Measurements from ENCODE around the gene IRF9.

DNA sequence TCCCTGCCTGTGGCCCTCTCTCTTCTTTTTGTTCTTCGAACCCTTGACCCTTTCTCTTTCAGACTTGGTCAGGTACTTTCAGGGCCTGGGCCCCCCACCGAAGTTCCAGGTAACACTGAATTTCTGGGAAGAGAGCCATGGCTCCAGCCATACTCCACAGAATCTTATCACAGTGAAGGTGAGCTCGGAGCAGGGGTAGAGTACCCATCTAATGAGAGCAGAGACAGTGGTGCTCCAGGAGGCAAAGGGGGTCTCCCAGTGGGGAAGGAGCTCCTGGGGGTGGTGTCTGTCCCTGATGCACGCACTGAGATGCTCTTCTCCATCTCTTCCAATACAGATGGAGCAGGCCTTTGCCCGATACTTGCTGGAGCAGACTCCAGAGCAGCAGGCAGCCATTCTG, 4.7 kb downstream of the IRF9 start:
- TF ChIP-seq MAX (CRISPR knock-in tag; IDR thresholded peaks at IDR 0.05), result no peak
- no peak for TF ChIP-seq CTCF (IDR thresholded peaks at IDR 0.05)
- TF ChIP-seq ATF2 (CRISPR knock-in tag; IDR thresholded peaks at IDR 0.05; ENCODE audit: borderline replicate concordance, low read depth), result no peak
- TF ChIP-seq, protein P1, sequence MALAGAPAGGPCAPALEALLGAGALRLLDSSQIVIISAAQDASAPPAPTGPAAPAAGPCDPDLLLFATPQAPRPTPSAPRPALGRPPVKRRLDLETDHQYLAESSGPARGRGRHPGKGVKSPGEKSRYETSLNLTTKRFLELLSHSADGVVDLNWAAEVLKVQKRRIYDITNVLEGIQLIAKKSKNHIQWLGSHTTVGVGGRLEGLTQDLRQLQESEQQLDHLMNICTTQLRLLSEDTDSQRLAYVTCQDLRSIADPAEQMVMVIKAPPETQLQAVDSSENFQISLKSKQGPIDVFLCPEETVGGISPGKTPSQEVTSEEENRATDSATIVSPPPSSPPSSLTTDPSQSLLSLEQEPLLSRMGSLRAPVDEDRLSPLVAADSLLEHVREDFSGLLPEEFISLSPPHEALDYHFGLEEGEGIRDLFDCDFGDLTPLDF (CRISPR knock-in tag; IDR thresholded peaks at IDR 0.05), result no peak
- TF ChIP-seq ESRRA (CRISPR knock-in tag; IDR thresholded peaks at IDR 0.05; ENCODE audit: borderline replicate concordance), result no peak
- TF ChIP-seq, protein P2, sequence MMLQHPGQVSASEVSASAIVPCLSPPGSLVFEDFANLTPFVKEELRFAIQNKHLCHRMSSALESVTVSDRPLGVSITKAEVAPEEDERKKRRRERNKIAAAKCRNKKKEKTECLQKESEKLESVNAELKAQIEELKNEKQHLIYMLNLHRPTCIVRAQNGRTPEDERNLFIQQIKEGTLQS (CRISPR knock-in tag; conservative IDR thresholded peaks at IDR 0.05), result no peak
- TF ChIP-seq ETV6 (CRISPR knock-in tag; IDR thresholded peaks at IDR 0.05), result no peak
- no peak for TF ChIP-seq FOXP1 (CRISPR knock-in tag; IDR thresholded peaks at IDR 0.05; ENCODE audit: borderline replicate concordance)
- TF ChIP-seq IRF2 (CRISPR knock-in tag; IDR thresholded peaks at IDR 0.05; ENCODE audit: borderline replicate concordance, low read depth), result no peak
- TF ChIP-seq NR2C2 (CRISPR knock-in tag; IDR thresholded peaks at IDR 0.05), result no peak

Measured in WTC11 (cell line).